Measurements from ENCODE around the gene SEC61B. TPM values are rescaled to one million over a fixed set of nuclear protein-coding genes. Genes with fewer than 3 reads are reported as not detected.

Gene SEC61B
- total RNA-seq, 1 donor from 2014 or later = 203 TPM

- Mint-ChIP-seq H3K36me3 (ENCODE audit: low read depth, unreplicated experiment) (no peaks in the 10 kb centered on the region), H3K4me3 (ENCODE audit: unreplicated experiment) (no peak overlapping the region), H3K9me3 (ENCODE audit: unreplicated experiment) (no peaks in the 10 kb centered on the region), H3K27me3 (ENCODE audit: unreplicated experiment) (no peaks in the 10 kb centered on the region), H3K4me1 (ENCODE audit: unreplicated experiment) (no peaks in the 10 kb centered on the region), H3K27ac (ENCODE audit: unreplicated experiment) (no peak overlapping the region)
- no peak for TF ChIP-seq CTCF (IDR thresholded peaks at IDR 0.05; ENCODE audit: unreplicated experiment)
- no peak for DNase-seq (ENCODE audit: low spot score)
Measured at GRCh38 chr9:99178912-99179872, 42.9 kb upstream of the SEC61B start.

GRCh38 chr9:99180199-99180598 is 41.9 kb upstream of the SEC61B start:
- Mint-ChIP-seq H3K36me3 (ENCODE audit: low read depth, unreplicated experiment) (no peaks in the 10 kb centered on the region), H3K27me3 (ENCODE audit: unreplicated experiment) (no peaks in the 10 kb centered on the region), H3K9me3 (ENCODE audit: unreplicated experiment) (no peaks in the 10 kb centered on the region), H3K4me1 (ENCODE audit: unreplicated experiment) (no peaks in the 10 kb centered on the region), H3K4me3 (ENCODE audit: unreplicated experiment) (no peak overlapping the region), H3K27ac (ENCODE audit: unreplicated experiment) (no peak overlapping the region)
- no peak for TF ChIP-seq CTCF (IDR thresholded peaks at IDR 0.05; ENCODE audit: unreplicated experiment)
- no peak for DNase-seq (ENCODE audit: low spot score)

- no peak for TF ChIP-seq CTCF (IDR thresholded peaks at IDR 0.05; ENCODE audit: unreplicated experiment)
- Mint-ChIP-seq H3K4me3 (ENCODE audit: unreplicated experiment) (no peak overlapping the region), H3K9me3 (ENCODE audit: unreplicated experiment) (no peaks in the 10 kb centered on the region), H3K27ac (ENCODE audit: unreplicated experiment) (no peak overlapping the region), H3K27me3 (ENCODE audit: unreplicated experiment) (no peaks in the 10 kb centered on the region), H3K36me3 (ENCODE audit: low read depth, unreplicated experiment) (no peaks in the 10 kb centered on the region), H3K4me1 (ENCODE audit: unreplicated experiment) (no peaks in the 10 kb centered on the region)
- DNase-seq (ENCODE audit: low spot score) = no peak
Measured at GRCh38 chr9:99180662-99181061, 41.4 kb upstream of the SEC61B start.

GRCh38 chr9:99181206-99181605 is 40.9 kb upstream of the SEC61B start:
- Mint-ChIP-seq H3K9me3 (ENCODE audit: unreplicated experiment) (no peaks in the 10 kb centered on the region), H3K27me3 (ENCODE audit: unreplicated experiment) (no peaks in the 10 kb centered on the region), H3K4me1 (ENCODE audit: unreplicated experiment) (no peaks in the 10 kb centered on the region), H3K36me3 (ENCODE audit: low read depth, unreplicated experiment) (no peaks in the 10 kb centered on the region), H3K4me3 (ENCODE audit: unreplicated experiment) (no peak overlapping the region), H3K27ac (ENCODE audit: unreplicated experiment) (no peak overlapping the region)
- TF ChIP-seq CTCF (IDR thresholded peaks at IDR 0.05; ENCODE audit: unreplicated experiment) = no peak
- no peak for DNase-seq (ENCODE audit: low spot score)

- DNase-seq (ENCODE audit: low spot score) = no peak
- no peak for TF ChIP-seq CTCF (IDR thresholded peaks at IDR 0.05; ENCODE audit: unreplicated experiment)
- Mint-ChIP-seq H3K27me3 (ENCODE audit: unreplicated experiment) (no peaks in the 10 kb centered on the region), H3K36me3 (ENCODE audit: low read depth, unreplicated experiment) (no peaks in the 10 kb centered on the region), H3K4me1 (ENCODE audit: unreplicated experiment) (no peaks in the 10 kb centered on the region), H3K4me3 (ENCODE audit: unreplicated experiment) (no peak overlapping the region), H3K27ac (ENCODE audit: unreplicated experiment) (no peak overlapping the region), H3K9me3 (ENCODE audit: unreplicated experiment) (no peaks in the 10 kb centered on the region)
Measured at GRCh38 chr9:99181621-99182020, 40.5 kb upstream of the SEC61B start.

All from endothelial cell (in vitro differentiated cells).